ENCODE results near the gene DNAJC3.

Gene DNAJC3

GRCh38 chr13:95801825-95802224 is 124.9 kb downstream of the DNAJC3 start:
- Histone ChIP-seq H3K27me3 (ENCODE audit: insufficient read depth, poor library complexity, severe bottlenecking) (no peaks in the 10 kb centered on the region), H3K4me3 (replicated peaks; ENCODE audit: insufficient read depth, low read length) (no peak overlapping the region), H3K27ac (replicated peaks) (no peak overlapping the region)
- no peak for DNase-seq (ENCODE audit: low read depth in 1 of 2, low spot score in 1 of 2)
- no peak for TF ChIP-seq POLR2AphosphoS5 (IDR thresholded peaks at IDR 0.05; ENCODE audit: low read depth)
- TF ChIP-seq GABPA (IDR thresholded peaks at IDR 0.05; ENCODE audit: low read depth): no peak
- TF ChIP-seq, protein P1, sequence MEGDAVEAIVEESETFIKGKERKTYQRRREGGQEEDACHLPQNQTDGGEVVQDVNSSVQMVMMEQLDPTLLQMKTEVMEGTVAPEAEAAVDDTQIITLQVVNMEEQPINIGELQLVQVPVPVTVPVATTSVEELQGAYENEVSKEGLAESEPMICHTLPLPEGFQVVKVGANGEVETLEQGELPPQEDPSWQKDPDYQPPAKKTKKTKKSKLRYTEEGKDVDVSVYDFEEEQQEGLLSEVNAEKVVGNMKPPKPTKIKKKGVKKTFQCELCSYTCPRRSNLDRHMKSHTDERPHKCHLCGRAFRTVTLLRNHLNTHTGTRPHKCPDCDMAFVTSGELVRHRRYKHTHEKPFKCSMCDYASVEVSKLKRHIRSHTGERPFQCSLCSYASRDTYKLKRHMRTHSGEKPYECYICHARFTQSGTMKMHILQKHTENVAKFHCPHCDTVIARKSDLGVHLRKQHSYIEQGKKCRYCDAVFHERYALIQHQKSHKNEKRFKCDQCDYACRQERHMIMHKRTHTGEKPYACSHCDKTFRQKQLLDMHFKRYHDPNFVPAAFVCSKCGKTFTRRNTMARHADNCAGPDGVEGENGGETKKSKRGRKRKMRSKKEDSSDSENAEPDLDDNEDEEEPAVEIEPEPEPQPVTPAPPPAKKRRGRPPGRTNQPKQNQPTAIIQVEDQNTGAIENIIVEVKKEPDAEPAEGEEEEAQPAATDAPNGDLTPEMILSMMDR (IDR thresholded peaks at IDR 0.05; ENCODE audit: insufficient read depth, low read length): no peak
- TF ChIP-seq, protein P2, sequence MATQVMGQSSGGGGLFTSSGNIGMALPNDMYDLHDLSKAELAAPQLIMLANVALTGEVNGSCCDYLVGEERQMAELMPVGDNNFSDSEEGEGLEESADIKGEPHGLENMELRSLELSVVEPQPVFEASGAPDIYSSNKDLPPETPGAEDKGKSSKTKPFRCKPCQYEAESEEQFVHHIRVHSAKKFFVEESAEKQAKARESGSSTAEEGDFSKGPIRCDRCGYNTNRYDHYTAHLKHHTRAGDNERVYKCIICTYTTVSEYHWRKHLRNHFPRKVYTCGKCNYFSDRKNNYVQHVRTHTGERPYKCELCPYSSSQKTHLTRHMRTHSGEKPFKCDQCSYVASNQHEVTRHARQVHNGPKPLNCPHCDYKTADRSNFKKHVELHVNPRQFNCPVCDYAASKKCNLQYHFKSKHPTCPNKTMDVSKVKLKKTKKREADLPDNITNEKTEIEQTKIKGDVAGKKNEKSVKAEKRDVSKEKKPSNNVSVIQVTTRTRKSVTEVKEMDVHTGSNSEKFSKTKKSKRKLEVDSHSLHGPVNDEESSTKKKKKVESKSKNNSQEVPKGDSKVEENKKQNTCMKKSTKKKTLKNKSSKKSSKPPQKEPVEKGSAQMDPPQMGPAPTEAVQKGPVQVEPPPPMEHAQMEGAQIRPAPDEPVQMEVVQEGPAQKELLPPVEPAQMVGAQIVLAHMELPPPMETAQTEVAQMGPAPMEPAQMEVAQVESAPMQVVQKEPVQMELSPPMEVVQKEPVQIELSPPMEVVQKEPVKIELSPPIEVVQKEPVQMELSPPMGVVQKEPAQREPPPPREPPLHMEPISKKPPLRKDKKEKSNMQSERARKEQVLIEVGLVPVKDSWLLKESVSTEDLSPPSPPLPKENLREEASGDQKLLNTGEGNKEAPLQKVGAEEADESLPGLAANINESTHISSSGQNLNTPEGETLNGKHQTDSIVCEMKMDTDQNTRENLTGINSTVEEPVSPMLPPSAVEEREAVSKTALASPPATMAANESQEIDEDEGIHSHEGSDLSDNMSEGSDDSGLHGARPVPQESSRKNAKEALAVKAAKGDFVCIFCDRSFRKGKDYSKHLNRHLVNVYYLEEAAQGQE (IDR thresholded peaks at IDR 0.05; ENCODE audit: insufficient replicate concordance, low read depth): no peak
- no peak for TF ChIP-seq SPI1 (IDR thresholded peaks at IDR 0.05; ENCODE audit: borderline replicate concordance, low read depth)

- H3K27me3 ChIP-seq (ENCODE audit: insufficient read depth, poor library complexity, severe bottlenecking): no peaks in the 10 kb centered on the region
- no peak for DNase-seq (ENCODE audit: low read depth in 1 of 2, low spot score in 1 of 2)
- no peak overlapping the region for H3K4me3 ChIP-seq (replicated peaks; ENCODE audit: insufficient read depth, low read length)
- H3K27ac ChIP-seq (replicated peaks): no peak overlapping the region
- no peak for TF ChIP-seq SPI1 (IDR thresholded peaks at IDR 0.05; ENCODE audit: borderline replicate concordance, low read depth)
- TF ChIP-seq GABPA (IDR thresholded peaks at IDR 0.05; ENCODE audit: low read depth): no peak
- no peak for TF ChIP-seq POLR2AphosphoS5 (IDR thresholded peaks at IDR 0.05; ENCODE audit: low read depth)
- TF ChIP-seq, protein P2 (IDR thresholded peaks at IDR 0.05; ENCODE audit: insufficient replicate concordance, low read depth): no peak
- TF ChIP-seq, protein P1 (IDR thresholded peaks at IDR 0.05; ENCODE audit: insufficient read depth, low read length): no peak
Measured at GRCh38 chr13:95805921-95806320, 129.0 kb downstream of the DNAJC3 start.

DNA sequence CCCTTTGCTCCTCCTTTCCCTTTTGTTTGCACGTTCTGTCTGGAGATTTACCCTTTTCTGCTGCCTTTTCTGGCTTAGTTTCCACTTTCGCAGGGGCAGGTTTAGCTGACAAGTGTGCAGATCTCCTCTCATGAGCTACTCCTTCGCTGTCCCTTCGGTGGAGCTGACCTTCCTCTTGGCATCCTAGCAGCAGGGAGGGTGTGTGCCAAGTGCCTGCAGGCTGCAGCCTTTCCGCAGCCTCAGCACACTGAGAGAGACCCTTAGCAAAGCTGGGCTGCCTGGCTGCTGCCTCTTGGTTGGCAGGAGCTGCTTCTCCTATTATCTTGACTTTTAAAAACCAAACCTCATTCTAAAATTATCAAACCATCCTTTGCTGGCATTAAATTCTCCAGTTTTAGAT is 132.5 kb downstream of the DNAJC3 start:
- H3K4me3 ChIP-seq (replicated peaks; ENCODE audit: insufficient read depth, low read length): no peak overlapping the region
- no peak overlapping the region for H3K27ac ChIP-seq (replicated peaks)
- DNase-seq (ENCODE audit: low read depth in 1 of 2, low spot score in 1 of 2): no peak
- TF ChIP-seq GABPA (IDR thresholded peaks at IDR 0.05; ENCODE audit: low read depth) (no peak), POLR2AphosphoS5 (IDR thresholded peaks at IDR 0.05; ENCODE audit: low read depth) (no peak), SPI1 (IDR thresholded peaks at IDR 0.05; ENCODE audit: borderline replicate concordance, low read depth) (no peak)
- TF ChIP-seq, protein P2 (IDR thresholded peaks at IDR 0.05; ENCODE audit: insufficient replicate concordance, low read depth): no peak
- TF ChIP-seq, protein P1 (IDR thresholded peaks at IDR 0.05; ENCODE audit: insufficient read depth, low read length): no peak
- H3K27me3 ChIP-seq (ENCODE audit: insufficient read depth, poor library complexity, severe bottlenecking): no peaks in the 10 kb centered on the region
